Stimulated activated CD4-positive, alpha-beta T cell treated with anti-CD3 and anti-CD28 coated beads, Interleukin-1b, Interleukin-23, amount 100 ng/mL, for 48 hours (primary cell): ENCODE data around the gene TMC2.
"Not testable (repeated sequence)": the region's sequence is repeated elsewhere in the genome, so short reads cannot be mapped to it uniquely, and the experiment has no call there.

Experiments
- DNase-seq: peaks from one replicate; pipeline ENCODE4 v3.0.0-alpha.2; 2020

Gene TMC2

GRCh38 chr20:2663887-2664719 lies 127.7 kb downstream of the TMC2 start, which contains the start of gene IDH3B:
TSS of gene IDH3B (minus strand) at chr20:2664216. CDS start at chr20:2664188, 28 bp downstream.
- DNase-seq: peak; percentile 94

DNA sequence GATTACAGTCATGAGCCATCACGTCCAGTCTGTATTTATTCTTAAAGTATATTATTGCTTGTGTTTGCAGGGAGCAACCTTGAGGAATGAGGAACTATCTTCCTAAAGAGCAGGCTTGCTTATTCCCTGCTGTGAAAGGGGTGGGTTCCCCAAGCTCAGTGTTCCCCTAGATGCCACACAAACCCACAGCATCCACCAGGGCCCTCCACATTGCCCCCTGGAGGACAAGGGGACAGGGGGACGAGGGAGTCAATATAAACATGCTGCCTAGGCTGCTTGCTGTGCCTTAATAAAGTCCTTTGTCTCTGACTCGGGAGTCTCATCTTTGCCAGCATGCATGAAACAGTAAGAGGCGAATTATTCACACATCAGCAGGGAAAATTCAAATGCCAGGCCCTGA lies 135.6 kb downstream of the TMC2 start:
- no peak for DNase-seq

GRCh38 chr20:2672446-2672845 lies 136.1 kb downstream of the TMC2 start:
- no peak for DNase-seq

DNA sequence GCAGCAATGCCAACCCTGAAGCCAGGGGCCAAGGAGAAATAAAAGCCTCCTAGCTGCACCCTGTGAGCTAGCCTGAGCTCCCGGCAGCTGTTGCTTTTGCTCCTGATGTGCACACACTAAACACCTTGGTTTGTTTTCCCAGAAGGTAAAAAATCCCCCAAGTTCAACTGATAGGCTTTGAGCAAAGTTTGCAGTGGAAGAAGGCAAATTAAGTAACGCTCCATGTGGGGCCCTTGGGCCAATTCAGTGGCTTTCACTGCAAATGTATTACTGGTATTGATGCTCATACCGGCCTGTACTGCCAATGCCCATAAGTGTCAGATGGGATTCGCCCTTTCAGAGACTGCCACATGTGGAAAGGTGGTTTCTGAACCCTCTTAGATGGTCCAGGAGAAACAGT lies 137.1 kb downstream of the TMC2 start:
- no peak for DNase-seq

- DNase-seq: no peak
Measured at GRCh38 chr20:2680046-2680445, 143.7 kb downstream of the TMC2 start.

DNA sequence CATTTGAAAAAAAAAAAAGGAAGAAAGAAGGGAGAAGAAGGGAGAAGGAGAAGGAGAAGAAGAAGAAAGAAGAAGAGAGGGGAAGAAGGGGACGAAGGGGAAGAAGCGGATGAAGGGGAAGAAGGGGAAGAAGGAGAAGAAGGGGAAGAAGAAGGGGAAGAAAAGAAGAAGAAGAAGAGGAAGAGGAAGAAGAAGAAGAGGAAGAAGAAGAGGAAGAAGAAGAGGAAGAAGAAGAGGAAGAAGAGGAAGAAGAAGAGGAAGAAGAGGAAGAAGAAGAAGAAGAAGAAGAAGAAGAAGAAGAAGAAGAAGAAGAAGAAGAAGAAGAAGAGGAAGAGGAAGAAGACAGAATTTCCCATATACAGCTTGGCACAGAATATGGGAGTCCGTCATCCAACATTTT lies 145.7 kb downstream of the TMC2 start:
- not testable (repeated sequence) for DNase-seq

- DNase-seq: not testable (repeated sequence)
Measured at GRCh38 chr20:2684817-2685216, 148.4 kb downstream of the TMC2 start.

DNA sequence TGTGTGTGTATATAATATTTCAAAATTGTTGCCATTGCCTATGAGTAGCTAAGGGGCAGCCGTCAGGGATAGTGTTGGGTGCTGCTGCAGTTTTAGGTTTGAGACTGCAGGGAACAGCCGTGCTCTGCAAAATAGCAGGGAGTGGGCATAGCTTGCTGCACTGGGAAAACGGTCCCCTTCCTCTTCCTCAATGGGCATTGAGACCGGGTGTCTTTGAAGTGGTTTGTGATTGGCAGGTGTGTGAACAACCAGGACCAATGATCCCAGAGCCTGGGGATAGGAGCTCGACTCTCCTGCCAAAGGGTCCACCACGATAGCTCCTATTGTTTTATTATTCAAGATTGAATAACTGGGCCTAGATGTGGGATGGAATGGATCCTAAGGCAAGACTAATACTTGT lies 151.1 kb downstream of the TMC2 start:
- DNase-seq: no peak

DNA sequence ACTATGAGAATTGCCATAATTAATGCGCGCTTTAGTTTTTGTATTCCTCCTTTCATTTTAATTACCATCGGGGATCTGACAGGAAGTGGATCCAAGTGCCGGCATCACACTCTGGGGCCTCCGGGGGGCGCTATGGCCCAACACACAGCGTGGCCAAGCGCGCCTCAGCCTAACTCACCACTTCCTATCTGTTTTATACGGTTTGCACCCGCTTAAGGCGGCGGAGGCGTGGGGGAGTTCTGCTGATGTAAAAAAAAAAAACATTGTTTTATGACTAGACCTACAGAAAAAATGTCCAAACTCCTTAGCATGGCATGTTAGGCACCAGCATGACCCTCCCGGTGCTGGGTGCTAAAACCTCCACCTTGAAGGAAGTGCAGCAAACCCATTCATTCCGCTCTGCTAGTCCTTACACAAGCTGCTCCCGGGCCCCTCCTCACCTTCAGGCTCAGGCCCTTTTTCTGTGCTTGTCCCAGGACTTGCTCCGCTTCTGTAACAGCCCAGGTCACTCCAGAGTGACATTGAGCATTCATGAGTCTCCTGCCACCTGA lies 151.7 kb downstream of the TMC2 start:
- peak; percentile 80 for DNase-seq

DNA sequence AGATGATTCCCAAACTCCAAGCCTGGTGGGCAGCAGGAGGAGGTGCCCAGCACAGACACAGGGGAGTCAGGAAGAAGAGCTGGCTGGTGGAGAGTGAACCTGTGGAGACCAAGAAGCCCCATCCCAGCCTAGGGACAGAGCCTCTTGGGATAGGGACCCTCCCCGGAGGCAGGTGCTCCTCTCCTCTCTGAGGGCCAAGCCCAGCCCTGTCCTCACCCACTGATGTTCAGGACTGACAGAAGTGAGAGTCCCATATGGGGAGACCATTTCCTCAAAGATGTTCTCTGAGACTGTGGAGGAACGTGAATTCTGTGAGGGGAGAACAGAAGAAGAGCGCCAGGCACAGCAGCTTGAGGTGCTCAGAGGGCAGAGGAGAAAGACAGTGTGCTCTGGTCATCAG lies 153.8 kb downstream of the TMC2 start:
- DNase-seq: no peak

- no peak for DNase-seq
Measured at GRCh38 chr20:2690718-2691117, 154.3 kb downstream of the TMC2 start.

- DNase-seq: no peak
Measured at GRCh38 chr20:2691127-2691526, 154.8 kb downstream of the TMC2 start.
